Upper lobe of left lung (tissue), 4 donors: Measurements from ENCODE around the gene MVB12B.

Source experiments
- CTCF ChIP-seq, 6 experiments: fragments of 450-650 bp in 4 of 6; fragments of 200-600 bp in 2 of 6; sonication (generic) in 2 of 6; IDR thresholded peaks; one replicate each; pipeline ENCODE4 v1.5.1; 2016 to 2019; ENCODE audit warnings: antibody characterized with exemption in 6 of 6
- EP300 ChIP-seq, 4 donors: sonication (generic); formaldehyde crosslinking; IDR thresholded peaks; one replicate each; pipeline ENCODE4 v1.5.1; 2017; ENCODE audit warnings: antibody characterized with exemption in 4 of 4, control low read depth in 2 of 4
- POLR2A ChIP-seq, 4 donors: fragments of 450-650 bp; IDR thresholded peaks; one replicate each; pipeline ENCODE4 v1.5.1; 2016 to 2017; ENCODE audit warnings: antibody characterized with exemption in 4 of 4, mild to moderate bottlenecking in 2 of 4
- POLR2AphosphoS5 ChIP-seq, 2 donors: sonication (generic); formaldehyde crosslinking; IDR thresholded peaks; one replicate each; pipeline ENCODE4 v1.5.1; 2017; ENCODE audit warnings: antibody characterized with exemption in 2 of 2

GRCh38 chr9:126297661-126298060, 29.0 kb upstream of the MVB12B start:
- TF ChIP-seq CTCF (IDR thresholded peaks at IDR 0.05) (no peak), EP300 (IDR thresholded peaks at IDR 0.05) (no peak), POLR2AphosphoS5 (IDR thresholded peaks at IDR 0.05) (no peak), POLR2A (IDR thresholded peaks at IDR 0.05) (no peak)
